SK-N-MC (cell line): ENCODE measurements around the gene MARCHF6.

ENCODE experiments used
- DNase-seq: peaks from one replicate; pipeline ENCODE4 v3.0.0-alpha.2; 2011; ENCODE audit warnings: low read depth, low spot score
- H3K27ac ChIP-seq: fragments of 200-600 bp; sonication (generic); 2 replicates; pipeline ENCODE4 v1.5.1; 2016; ENCODE audit warnings: mixed run types
- H3K36me3 ChIP-seq: fragments of 200-600 bp; sonication (generic); 2 replicates; pipeline ENCODE4 v1.6.1; 2017; ENCODE audit warnings: antibody characterized with exemption, low read length, mixed read lengths; ENCODE audit not compliant: insufficient read depth
- H3K4me3 ChIP-seq: fragments of 200-600 bp; sonication (generic); 2 replicates; pipeline ENCODE4 v1.5.1; 2016
- H3K9ac ChIP-seq: fragments of 200-600 bp; sonication (generic); 2 replicates; pipeline ENCODE4 v1.8.0; 2017; ENCODE audit warnings: mixed run types, mixed read lengths; ENCODE audit not compliant: insufficient read length
- H3K9me3 ChIP-seq: fragments of 200-600 bp; sonication (generic); 2 replicates; pipeline ENCODE4 v1.6.1; 2017; ENCODE audit warnings: low read depth, mild to moderate bottlenecking, antibody characterized with exemption, low read length, moderate library complexity, mixed read lengths
- EZH2 ChIP-seq: fragments of 200-600 bp; sonication (generic); IDR thresholded peaks from one replicate; pipeline ENCODE4 v1.6.1; 2017; ENCODE audit warnings: antibody characterized with exemption
- FOXP2 ChIP-seq: optimal IDR thresholded peaks from 2 replicates; pipeline ENCODE3; 2011; ENCODE audit warnings: mild to moderate bottlenecking, moderate library complexity; ENCODE audit not compliant: insufficient read depth; ENCODE audit errors: extremely low read length, control extremely low read depth
- POLR2AphosphoS5 ChIP-seq: IDR thresholded peaks from 2 replicates; pipeline ENCODE4 v1.6.1; 2012; ENCODE audit warnings: mild to moderate bottlenecking, low read depth, low read length, borderline replicate concordance

MARCHF6 gene

DNA sequence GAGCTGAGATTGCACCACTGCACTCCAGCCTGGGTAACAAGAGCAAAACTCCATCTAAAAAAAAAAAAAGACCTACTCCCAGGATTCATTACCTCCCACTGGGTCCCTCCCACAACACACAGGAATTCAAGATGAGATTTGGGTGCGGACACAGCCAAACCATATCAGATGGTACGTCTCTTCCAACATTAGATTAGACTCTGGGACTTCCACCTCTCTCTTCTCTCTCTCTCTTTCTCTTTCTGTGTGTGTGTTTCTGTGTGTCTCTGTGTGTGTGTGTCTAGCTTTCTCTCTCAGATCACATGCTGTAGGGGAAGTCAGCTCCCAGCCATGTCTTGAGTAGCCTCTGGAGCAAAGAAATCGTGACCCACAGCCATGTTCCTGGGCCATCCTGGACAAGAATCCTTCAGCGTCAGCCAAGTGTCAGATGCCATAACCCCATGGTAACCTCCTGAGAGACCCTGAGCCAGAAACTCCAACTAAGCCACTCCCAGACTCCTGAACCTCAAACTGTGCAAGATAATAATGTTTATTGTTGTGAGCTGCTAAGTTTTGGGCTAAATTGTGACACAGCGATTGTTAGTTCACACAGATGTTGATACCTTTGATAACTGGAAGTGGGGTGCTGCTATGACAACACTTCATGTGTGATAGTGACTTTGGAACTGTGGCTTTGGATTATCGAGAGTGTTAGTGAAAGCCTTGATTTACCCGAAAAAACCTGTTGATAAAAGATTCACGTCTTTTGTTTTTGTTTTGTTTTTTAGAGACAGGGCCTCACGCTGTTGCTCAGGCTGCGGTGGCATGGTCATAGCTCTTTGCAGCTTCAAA is 41.7 kb upstream of the MARCHF6 start:
- H3K9ac ChIP-seq, result no peak overlapping the region
- peak overlapping the region; percentile 19; the same call in 1 of the 2 replicates for H3K27ac ChIP-seq
- TF ChIP-seq POLR2AphosphoS5, result no peak
- no peak for TF ChIP-seq EZH2
- TF ChIP-seq FOXP2, result no peak
- H3K36me3 ChIP-seq, result no peaks in the 10 kb centered on the region
- DNase-seq, result no peak
- no peak overlapping the region for H3K4me3 ChIP-seq
- no peaks in the 10 kb centered on the region for H3K9me3 ChIP-seq

DNA sequence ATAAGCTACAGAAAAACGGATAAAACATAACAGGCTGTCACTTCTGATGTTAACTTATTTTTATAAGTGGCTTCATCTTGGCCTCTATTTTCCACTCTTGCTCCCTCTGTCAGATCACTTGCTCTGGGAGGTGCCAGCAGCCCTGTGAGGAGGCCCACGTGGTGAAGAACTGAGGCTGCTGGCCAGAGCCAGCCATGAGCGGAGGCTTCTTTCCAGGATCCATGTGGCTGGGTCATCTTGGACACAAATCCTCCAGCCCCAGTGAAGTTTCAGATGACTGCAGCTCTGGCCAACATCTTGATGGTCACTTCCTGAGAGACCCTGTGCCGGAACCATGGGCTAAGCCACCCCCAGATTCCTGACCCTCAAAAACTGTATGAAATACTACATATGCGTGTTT is 38.3 kb upstream of the MARCHF6 start:
- Histone ChIP-seq H3K9ac (no peak overlapping the region), H3K36me3 (no peaks in the 10 kb centered on the region), H3K9me3 (no peaks in the 10 kb centered on the region), H3K27ac (no peak overlapping the region), H3K4me3 (no peak overlapping the region)
- no peak for TF ChIP-seq EZH2
- no peak for TF ChIP-seq POLR2AphosphoS5
- no peak for TF ChIP-seq FOXP2
- DNase-seq, result no peak

DNA sequence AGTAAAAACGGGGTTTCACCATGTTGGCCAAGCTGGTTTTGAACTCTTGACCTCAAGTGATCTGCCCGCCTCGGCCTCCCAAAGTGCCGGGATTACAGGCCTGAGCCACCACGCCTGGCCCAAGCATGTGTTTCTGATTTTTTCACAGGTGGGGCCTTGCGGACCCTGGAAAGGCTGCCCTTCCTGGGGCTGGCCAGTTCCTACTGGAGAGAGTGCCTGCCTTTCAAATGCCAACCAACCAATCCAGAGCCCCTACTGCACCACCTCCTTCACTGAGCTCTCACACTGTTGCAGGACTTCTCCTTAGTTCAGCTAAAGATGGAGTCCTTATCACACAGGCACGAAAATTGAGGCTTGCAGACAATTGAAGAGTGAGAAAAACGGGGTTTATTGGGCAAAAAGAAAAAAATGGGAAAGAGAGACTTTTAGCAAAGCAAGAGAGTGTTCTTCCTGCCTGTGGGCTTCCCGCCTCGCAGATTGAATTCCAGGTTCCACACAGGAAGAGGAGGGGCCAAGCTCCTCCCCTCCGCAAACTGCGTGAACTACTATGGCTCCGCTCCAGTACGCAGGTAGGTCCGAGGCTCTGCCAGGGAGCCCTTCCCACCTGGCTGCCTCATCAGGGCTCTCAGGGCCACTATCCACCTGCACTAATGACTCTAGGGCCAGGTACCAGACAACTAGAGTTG is 37.5 kb upstream of the MARCHF6 start:
- Histone ChIP-seq H3K9me3 (no peaks in the 10 kb centered on the region), H3K4me3 (no peak overlapping the region), H3K9ac (no peak overlapping the region), H3K27ac (no peak overlapping the region), H3K36me3 (no peaks in the 10 kb centered on the region)
- DNase-seq, result no peak
- no peak for TF ChIP-seq EZH2
- TF ChIP-seq POLR2AphosphoS5, result no peak
- TF ChIP-seq FOXP2, result no peak

DNA sequence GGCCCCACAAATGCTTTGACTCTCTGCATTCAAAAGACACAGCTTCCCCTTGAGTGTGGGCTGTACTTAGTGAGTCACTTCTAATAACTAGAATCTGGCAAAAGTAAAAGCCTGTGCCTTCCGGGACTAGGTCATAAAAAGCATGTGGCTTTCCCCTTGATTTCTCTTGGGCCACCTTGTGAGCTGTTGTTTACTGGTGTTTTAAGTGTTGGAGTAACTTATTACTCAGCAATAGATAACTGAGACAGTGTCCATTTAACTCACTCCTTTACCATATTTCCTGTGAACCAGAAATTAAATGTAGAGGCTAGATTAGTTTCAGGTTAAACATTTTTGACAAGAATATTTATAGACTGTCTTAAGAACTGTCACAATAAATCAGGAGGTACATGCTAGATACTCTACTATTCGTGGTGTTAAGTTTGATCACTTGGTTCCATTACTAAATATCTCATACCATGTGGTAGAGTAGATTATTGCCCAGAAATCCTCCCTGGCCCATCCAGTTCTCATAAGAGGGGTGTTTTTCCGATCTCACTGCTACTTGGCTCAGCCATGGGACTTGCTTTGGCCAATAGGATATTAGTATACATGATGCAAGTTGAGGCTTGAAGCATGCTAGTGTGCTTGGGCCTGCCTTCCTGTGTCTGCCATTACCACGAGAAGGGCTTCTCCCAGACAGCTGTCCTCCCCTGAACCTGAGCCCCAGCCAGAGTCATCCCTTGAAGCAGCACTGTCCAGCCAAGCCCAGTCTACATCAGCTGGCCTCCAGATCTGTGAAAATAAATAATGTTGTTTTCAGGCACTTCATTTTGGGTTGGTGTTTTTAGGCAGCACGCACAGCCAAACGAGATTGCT is 35.4 kb upstream of the MARCHF6 start:
- Histone ChIP-seq H3K27ac (no peak overlapping the region), H3K9ac (no peak overlapping the region), H3K36me3 (no peaks in the 10 kb centered on the region), H3K4me3 (no peak overlapping the region), H3K9me3 (no peaks in the 10 kb centered on the region)
- TF ChIP-seq FOXP2, result no peak
- no peak for DNase-seq

DNA sequence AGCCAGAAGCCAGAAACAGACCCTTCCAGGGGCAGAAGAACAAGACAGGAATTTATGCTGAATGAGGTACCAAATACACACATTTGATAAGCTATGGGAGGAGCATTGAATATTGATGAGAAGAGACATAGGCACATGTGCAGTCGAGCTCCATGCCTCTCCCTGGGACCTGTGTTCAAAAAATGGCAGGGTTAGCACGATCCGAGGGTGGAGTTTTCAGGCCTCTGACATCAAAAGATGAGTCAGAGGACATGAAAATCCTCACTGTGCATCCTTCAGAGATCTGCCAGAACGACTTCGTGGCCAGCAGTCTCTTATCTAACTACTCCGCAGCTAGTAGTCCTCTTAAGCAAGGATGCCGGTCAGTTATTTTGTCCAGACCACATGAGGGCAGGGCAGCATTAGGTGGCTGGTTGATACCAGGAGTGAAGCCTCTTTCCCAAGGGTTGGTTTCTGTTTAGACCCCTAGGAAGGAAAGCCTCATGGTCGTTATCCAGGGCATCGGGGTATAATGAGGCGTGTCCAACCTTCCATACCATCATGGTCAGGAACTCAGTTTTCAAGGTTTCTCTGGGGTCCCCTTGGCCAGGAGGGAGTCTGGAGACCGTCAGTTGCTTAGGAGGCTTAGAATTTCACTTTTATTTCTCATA is 34.2 kb upstream of the MARCHF6 start:
- no peak overlapping the region for H3K27ac ChIP-seq
- no peaks in the 10 kb centered on the region for H3K36me3 ChIP-seq
- H3K4me3 ChIP-seq, result no peak overlapping the region
- no peak for DNase-seq
- H3K9me3 ChIP-seq, result no peaks in the 10 kb centered on the region
- TF ChIP-seq EZH2 (no peak), POLR2AphosphoS5 (no peak), FOXP2 (no peak)
- H3K9ac ChIP-seq, result no peak overlapping the region

DNA sequence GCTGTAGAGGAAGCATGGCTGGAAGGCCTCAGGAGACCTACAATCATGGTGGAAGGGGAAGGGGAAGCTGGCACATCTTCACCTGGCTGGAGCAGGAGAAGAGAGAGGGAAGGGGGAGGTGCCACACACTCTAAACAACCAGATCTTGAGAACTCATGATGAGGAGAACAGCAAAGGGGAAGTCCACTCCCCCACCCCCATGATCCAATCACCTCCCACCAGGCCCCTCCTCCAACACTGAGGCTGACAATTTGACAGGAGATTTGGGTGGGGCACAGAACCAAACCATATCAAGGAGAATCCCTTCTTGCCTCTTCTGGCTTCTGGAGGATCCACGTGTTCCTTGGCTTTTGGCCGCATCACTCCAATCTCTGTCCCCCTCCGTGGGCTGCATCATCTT is 32.7 kb upstream of the MARCHF6 start:
- H3K27ac ChIP-seq, result no peak overlapping the region
- H3K9ac ChIP-seq, result no peak overlapping the region
- no peaks in the 10 kb centered on the region for H3K9me3 ChIP-seq
- H3K4me3 ChIP-seq, result no peak overlapping the region
- H3K36me3 ChIP-seq, result no peaks in the 10 kb centered on the region
- TF ChIP-seq EZH2 (no peak), FOXP2 (no peak), POLR2AphosphoS5 (no peak)
- no peak for DNase-seq

DNA sequence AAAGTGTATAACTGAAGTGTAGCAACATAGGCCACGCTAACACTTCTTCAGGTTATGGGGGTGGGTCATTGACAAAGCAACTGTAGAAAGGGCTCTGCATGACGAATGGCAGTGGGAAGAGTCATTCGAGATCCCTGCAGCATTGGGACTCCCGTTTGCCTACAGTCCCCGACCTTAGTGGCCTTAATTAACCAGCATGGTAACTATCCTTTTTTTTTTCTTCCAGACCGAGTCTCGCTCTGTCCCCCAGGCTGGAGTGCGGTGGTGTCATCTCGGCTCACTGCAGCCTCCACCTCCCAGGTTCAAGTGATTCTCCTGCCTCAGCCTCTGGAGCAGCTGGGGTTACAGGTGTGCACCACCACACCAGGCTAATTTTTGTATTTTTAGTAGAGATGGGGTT is 31.6 kb upstream of the MARCHF6 start:
- Histone ChIP-seq H3K36me3 (no peaks in the 10 kb centered on the region), H3K9me3 (no peaks in the 10 kb centered on the region), H3K9ac (no peak overlapping the region), H3K27ac (no peak overlapping the region), H3K4me3 (no peak overlapping the region)
- no peak for TF ChIP-seq EZH2
- no peak for TF ChIP-seq FOXP2
- TF ChIP-seq POLR2AphosphoS5, result no peak
- DNase-seq, result no peak
